ENCODE measurements around the gene IMMP2L.
"Not testable (repeated sequence)": the region's sequence is repeated elsewhere in the genome, so short reads cannot be mapped to it uniquely, and the experiment has no call there.

The IMMP2L gene

DNA sequence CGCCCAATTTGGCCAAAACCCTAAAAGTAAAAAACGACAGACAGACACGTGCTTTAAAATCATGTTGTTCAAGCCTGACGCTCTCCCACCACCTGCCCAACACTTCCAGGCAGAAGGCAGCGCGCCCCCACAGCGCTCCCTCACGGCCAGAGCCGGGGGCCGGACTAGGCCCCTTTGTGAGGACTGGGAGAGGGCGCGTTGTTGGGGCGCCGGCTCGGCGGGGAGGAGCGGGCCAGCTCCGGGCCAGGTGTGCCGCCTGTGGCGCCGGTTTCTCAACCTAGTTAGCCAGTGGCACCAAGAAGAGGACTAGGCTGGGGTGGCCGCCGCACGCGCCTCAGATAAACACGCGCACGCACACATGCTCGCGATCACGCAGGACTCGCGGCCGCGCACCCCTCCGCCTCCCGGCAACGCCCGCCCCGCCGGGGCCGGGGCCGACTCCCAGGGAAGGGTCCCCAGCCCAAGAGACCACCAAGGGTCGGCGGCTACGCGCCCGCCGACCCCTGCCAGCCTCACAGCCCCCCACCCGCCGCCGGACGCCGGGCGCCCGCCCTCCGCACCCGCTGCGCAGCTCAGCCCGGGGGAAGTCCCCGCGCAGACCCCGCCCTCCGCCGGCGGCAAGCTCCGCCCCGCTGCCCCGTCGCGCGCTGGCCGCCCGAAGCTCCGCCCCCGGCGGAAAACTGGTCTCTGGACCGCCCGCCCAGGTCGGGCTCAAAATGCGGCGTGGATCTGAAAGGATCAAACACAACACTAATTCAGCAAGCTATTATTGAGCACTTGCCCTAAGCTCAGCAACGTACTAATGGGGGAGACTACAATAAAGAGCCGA, at the start of gene IMMP2L:
IMMP2L (minus strand) TSS at position 589 of the 829 bp plus-strand sequence.
- DNase-seq (ENCODE audit: low read depth in 2 of 2): peak; percentile 73 to 83

- DNase-seq (ENCODE audit: low read depth in 2 of 2): not testable (repeated sequence)
Observed at GRCh38 chr7:111609483-111610254, 47.4 kb upstream of the IMMP2L start.

DNA sequence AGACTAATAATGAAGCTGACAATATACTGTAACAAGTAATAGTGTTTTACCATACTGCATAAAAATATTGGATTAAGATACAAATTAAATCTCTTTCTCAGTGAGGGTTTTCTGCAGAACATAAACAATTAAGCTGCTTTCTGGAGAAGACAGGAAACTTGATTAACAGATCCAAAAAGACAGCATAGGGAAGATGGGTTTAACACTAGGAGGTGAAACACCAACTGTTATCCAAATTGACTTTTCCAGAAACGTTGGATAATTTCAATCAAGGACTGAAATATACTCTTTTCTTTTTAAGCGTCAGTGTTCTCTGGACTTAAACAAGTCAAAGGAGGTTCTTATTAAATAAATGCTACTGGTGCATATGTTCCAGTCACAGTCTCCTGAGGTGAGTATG, 45.3 kb upstream of the IMMP2L start:
- DNase-seq (ENCODE audit: low read depth in 2 of 2): no peak

DNA sequence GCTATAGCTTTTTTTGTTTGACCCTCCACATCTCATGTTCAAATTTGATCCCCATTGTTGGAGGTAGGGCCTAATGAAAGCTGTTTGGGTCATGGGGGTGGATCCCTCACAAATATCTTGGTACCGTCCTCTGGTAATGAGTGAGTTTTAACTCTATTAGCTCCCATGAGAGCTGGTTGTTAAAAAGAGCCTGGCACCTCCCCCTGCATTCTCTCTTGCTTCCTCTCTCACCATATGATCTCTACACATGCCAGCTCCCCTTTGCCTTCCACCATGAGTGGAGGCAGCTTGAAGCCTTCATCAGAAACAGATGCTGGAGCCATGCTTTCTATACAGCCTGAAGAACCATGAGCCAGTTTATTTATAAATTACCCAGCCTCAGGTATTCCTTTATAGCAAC, 43.0 kb upstream of the IMMP2L start:
- no peak for DNase-seq (ENCODE audit: low read depth in 2 of 2)

DNA sequence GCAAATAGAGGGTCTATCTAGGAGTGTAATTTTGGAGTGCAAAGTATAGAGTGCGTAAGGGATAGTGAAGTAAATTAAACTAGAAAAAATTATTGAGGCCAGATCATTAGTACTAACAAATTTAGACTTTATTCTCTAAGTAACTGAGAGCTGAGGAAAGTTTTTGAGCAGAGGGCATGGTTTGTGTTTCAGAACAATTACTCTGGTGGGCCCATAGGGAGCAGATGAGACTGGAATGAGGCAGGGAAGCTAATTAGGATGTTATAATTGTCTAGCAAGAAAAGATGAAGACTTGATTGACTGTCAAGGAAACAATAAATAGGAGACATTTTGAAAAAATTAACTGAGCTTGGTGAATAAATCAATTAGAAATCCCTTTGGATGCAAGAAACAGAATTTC, 37.8 kb upstream of the IMMP2L start:
- DNase-seq (ENCODE audit: low read depth in 2 of 2): no peak

- no peak for DNase-seq (ENCODE audit: low read depth in 2 of 2)
Observed at GRCh38 chr7:111595780-111596179, 33.5 kb upstream of the IMMP2L start.

- no peak for DNase-seq (ENCODE audit: low read depth in 2 of 2)
Observed at GRCh38 chr7:111594602-111595001, 32.3 kb upstream of the IMMP2L start.

DNA sequence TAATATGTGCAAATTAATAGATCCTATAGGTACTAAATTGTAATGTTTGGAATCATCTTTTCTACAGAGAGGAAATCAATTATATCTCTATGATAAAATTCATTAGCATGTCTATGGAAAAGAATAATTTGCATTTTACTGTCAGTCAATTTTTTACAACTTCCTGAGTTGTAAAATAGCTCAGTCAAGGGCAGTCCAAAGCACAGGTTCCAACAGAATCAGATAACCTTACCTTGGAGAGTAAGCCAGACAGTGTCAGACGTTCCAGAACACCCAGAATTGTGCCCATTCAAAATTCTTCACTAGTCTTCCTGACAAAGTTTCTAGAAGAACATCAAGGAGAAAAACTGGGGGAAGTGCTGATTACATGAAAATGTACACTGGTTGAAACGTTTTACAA, 31.1 kb upstream of the IMMP2L start:
- no peak for DNase-seq (ENCODE audit: low read depth in 2 of 2)

GRCh38 chr7:111588065-111588433, 25.8 kb upstream of the IMMP2L start:
- DNase-seq (ENCODE audit: low read depth in 2 of 2): no peak

- no peak for DNase-seq (ENCODE audit: low read depth in 2 of 2)
Observed at GRCh38 chr7:111587410-111588064, 25.2 kb upstream of the IMMP2L start.

GRCh38 chr7:111586711-111587409, 24.6 kb upstream of the IMMP2L start:
- no peak for DNase-seq (ENCODE audit: low read depth in 2 of 2)

DNA sequence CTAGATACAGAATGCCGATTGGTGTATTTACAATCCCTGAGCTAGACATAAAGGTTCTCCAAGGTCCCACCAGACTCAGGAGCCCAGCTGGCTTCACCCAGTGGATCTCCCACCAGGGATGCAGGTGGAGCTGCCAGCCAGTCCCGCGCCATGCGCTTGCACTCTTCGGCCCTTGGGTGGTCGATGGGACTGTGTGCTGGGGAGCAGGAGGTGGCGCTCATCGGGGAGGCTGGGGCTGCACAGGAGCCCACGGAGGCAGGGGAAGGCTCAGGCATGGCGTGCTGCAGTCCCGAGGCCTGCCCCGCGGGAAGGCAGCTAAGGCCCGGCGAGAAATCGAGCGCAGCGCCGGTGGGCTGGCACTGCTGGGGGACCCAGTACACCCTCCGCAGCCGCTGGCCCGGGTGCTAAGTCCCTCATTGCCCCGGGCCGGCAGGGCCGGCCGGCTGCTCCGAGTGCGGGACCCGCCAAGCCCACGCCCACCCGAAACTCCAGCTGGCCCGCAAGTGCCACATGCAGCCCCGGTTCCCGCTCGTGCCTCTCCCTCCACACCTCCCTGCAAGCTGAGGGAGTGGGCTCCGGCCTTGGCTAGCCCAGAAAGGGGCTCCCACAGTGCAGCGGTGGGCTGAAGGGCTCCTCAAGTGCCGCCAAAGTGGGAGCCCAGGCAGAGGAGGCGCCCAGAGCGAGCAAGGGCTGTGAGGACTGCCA, 19.6 kb upstream of the IMMP2L start:
- not testable (repeated sequence) for DNase-seq (ENCODE audit: low read depth in 2 of 2)

DNA sequence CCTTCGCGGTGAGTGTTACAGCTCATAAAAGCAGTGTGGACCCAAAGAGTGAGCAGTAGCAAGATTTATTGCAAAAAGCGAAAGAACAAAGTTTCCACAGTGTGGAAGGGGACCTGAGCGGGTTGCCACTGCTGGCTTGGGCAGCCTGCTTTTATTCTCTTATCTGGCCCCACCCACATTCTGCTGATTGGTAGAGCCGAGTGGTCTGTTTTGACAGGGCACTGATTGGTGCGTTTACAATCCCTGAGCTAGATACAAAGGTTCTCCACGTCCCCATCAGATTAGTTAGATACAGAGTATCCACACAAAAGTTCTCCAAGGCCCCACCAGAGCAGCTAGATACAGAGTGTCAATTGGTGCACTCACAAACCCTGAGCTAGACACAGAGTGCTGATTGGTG, 18.9 kb upstream of the IMMP2L start:
- DNase-seq (ENCODE audit: low read depth in 2 of 2): not testable (repeated sequence)

GRCh38 chr7:111578754-111579153, 16.5 kb upstream of the IMMP2L start:
- no peak for DNase-seq (ENCODE audit: low read depth in 2 of 2)

DNA sequence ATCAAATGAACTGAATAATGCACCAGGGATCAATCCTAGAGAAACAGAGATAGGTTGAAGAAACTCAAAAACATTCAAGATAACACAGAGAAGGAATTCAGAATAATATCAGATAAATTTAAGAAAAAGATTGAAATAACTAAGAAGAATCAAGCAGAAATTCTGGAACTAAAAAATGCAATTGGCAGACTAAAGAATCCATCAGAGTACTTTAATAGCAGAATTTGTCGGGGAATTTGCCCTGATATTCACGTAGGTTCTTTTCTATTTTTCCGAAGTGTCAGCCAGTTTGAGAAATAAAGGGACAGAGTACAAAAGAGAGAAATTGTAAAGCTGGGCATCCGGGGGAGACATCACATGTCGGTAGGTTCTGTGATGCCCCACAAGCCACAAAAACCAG, 9.4 kb upstream of the IMMP2L start:
- no peak for DNase-seq (ENCODE audit: low read depth in 2 of 2)

DNA sequence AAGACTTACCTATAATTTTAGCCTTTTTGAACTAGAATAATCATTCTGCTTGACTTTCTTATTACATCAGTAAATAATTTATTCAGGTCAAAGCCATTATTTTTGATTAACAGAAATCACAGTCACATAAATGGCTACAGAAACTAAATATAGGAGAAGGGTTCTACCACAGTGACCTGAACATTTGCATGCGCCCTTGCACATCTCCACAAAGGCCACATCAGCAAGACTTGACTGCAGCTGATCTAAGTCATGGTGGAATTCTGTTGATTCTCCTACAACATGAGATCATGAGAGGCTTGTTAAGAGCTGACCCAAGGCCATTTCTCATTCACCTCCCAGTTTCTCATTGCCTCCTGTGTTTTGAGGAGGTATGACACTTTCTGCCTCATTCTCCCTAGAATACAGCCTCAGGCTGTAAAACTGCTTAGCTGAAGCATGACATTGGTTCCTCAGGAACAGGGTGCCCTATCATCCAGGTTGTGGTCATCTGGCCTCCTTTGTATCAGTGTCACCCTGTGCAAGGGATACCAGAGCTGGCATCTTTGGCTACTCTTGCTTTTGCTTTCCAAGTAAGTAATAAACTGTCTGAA, 6.7 kb upstream of the IMMP2L start:
- no peak for DNase-seq (ENCODE audit: low read depth in 2 of 2)

DNA sequence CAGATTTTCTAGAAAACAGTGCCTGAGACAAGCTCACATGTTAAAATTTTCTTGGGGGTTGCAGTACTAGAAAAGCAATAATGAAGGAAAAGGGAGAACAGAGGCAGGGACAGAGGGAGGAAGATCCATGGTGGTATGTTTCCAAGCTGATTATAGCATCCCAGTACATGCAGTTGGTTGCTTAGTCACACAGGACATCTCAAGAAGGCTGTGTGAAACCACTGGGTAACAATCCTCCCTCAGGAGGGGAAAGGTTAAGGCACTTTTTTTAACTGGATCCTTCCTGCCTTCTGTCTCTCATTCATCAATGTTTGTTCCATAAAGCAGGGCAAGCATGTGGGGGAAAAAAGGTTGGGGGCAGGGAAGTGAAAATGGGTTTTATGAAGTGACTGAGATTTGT, 6.1 kb upstream of the IMMP2L start:
- DNase-seq (ENCODE audit: low read depth in 2 of 2): no peak

DNA sequence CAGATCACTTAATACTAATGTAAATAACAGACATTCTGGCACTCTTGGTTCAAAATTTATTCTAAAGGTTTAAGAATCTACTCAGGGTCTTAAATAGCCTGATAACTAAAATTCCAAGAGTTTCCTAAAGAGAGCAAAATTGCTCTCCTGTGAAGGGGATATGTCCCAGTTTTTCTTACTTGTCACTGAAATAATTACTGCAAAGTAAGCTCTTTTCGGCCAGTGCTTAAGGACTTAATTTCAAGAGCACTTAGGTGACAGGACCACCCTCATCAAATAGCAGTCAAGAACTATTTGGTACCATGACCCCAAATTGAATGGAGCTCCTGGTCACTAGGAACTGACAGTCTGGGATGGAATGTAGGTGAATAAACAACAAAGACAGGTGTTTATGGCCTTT, 1.8 kb upstream of the IMMP2L start:
- no peak for DNase-seq (ENCODE audit: low read depth in 2 of 2)

DNA sequence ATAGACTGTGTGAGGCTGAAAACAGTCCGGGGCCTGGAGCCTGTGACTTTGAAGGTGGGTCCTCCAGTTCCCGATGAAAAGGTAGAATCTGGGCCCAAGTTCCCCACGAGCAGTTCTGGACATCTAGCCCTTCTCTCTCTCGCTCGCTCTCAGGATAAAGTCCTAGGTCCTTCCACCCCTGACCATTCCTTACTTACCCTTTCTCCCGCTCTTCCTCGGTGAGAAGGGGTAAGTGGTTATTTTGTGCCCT, 713 bp downstream of the IMMP2L start:
- DNase-seq (ENCODE audit: low read depth in 2 of 2): no peak

DNA sequence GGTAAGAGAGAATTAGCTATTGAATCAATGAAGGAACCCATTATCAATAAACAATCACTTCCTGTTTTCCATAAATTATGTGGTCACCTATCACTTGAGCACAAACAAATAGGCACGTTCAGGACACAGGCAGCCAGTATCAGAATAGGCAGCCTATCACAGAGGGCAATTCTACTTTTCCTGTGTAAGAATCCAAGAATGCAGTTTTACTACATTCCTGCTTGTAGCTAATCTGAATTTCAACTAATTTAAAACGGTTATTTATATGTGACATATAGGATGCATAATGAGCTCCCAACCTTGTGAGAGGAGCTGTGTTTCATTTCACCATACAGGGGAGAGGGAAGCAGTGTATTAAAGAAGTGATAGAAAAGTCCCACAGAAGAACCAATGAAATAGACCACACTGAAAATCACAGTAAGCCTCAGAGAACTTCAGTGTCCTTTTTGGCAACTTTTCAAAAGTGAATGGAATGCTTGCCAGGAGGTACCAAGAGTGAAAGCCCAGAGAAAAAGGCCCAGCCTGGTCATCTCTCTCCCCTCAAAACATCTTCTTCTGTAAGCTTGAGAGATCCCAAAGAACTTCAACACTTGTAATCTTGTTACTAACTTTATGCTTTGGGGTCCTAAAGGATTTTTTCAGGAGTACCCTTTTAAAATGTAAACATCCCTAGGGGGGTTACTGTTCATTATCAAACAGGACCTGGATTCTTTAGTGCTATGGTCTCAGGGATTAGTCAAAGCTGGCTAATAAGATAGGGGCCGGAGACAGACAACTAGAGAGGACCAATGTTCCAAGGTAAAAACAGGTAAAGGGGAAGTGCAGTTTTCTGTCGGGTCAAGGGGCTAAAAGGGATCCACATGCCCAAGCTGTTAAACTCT, 1.3 kb downstream of the IMMP2L start:
- DNase-seq (ENCODE audit: low read depth in 2 of 2): no peak

Measured in stimulated activated CD8-positive, alpha-beta memory T cell treated with anti-CD3 and anti-CD28 coated beads, Interleukin-15, amount 100 ng/mL, for 4 hours (primary cell).